K562 (cell line): ENCODE results near the gene PAH.

Experiments used
- BHLHE40 ChIP-seq: IDR thresholded peaks from 2 replicates; pipeline ENCODE4 v1.6.1; 2011; ENCODE audit warnings: low read length, improper control_type of control experiment
- ZNF431 ChIP-seq: sonication (generic); formaldehyde crosslinking; IDR thresholded peaks from 2 replicates; pipeline ENCODE4 v1.8.0; 2022; ENCODE audit warnings: mild to moderate bottlenecking, missing genetic modification reagents

DNA sequence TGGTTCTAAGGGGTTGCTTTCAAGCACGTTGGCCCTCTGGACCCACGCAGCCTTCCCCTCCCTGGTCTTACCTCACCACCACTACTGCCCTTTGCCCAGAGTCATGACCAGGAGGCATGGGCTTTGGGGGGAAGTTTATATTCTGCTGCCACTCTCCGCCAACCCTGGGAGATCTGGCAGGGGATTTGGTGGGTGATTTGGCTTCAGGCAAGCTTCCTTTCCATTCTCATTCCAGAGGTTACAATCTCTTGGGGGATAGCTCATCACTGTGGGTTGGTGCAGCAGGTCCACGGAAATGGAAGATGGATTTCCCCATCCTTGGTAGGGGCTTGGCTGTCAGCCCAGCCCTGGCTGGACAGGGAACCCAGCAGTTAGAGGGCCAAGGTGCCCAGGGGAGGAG, 6.3 kb downstream of the PAH start:
- no peak for TF ChIP-seq BHLHE40
- TF ChIP-seq ZNF431 (CRISPR knock-in tag), result no peak
